ENCODE measurements around the gene CBL. TPM values are rescaled to one million over a fixed set of nuclear protein-coding genes. Genes with fewer than 3 reads are reported as not detected.
"Not testable (repeated sequence)": the region's sequence is repeated elsewhere in the genome, so short reads cannot be mapped to it uniquely, and the experiment has no call there.

The CBL gene
- total and polyA plus RNA-seq, 9 donors, result 6.0 to 15.0 (median 11.4) TPM

DNA sequence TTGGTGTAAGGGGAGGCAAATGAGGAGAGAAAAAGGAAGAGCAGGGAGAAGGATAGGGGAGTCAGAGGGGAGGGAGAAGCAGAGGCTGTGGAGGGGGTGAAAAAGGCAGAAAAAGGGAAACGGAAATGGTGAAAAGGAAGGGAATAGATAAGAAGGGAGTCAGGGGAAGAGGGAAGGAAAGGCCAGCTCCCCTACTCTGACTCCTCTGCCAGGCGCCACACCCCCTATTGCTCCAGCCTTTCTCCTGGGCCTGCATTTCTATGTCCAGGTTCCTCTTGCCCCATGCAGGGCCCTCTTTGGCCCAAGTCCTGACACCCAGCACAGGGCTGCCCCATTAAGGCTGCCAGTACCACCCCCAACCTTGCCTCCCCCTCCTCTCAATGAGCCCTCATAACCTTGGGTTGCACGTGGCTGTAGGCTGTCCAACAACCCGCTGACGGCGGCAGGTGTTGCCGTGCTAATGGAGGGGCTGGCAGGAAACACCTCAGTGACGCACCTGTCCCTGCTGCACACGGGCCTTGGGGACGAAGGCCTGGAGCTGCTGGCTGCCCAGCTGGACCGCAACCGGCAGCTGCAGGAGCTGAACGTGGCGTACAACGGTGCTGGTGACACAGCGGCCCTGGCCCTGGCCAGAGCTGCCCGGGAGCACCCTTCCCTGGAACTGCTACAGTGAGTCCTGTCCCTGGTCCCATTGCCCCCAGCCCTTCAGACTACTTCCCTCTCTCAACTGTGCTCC is 24.3 kb upstream of the CBL start:
- Histone ChIP-seq H3K27ac (ENCODE audit: low read length) (no peak overlapping the region), H3K36me3 (ENCODE audit: control insufficient read depth, insufficient read depth, low read length) (peaks cover 41% of the 10 kb centered on the region)
- 74% methylated on average over 15 of the region's 17 CpGs for WGBS (ENCODE audit: insufficient coverage)

DNA sequence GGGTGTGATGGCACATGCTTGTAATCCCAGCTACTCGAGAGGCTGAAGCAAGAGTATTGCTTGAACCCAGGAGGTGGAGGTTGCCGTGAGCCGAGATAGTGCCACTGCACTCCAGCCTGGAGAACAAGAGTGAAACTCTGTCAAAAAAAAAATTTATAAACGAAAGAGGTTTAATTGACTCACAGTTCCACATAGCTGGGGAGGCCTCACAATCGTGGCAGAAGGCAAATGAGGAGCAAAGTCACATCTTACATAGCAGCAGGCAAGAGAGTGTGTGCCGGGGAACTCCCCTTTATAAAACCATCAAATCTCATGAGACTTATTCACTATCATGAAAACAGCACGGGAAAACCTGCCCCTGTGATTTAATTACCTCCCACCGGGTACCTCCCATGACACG is 21.7 kb upstream of the CBL start:
- H3K36me3 ChIP-seq (ENCODE audit: control insufficient read depth, insufficient read depth, low read length), result peaks cover 32% of the 10 kb centered on the region
- not testable (repeated sequence) for H3K9me3 ChIP-seq (replicated peaks; ENCODE audit: control insufficient read depth, low read depth, low read length); H3K27me3 ChIP-seq (ENCODE audit: control insufficient read depth, insufficient read depth, low read length); H3K4me3 ChIP-seq (ENCODE audit: low read length); H3K27ac ChIP-seq (ENCODE audit: low read length); H3K4me1 ChIP-seq (ENCODE audit: control insufficient read depth, insufficient read depth, low read length); DNase-seq
- 83% methylated on average over 3 of the region's 9 CpGs for WGBS (ENCODE audit: insufficient coverage)

More for the DNA sequence above, 24.3 kb upstream of the CBL start:
- Histone ChIP-seq H3K4me1 (ENCODE audit: control insufficient read depth, insufficient read depth, low read length) (peaks cover 3% of the 10 kb centered on the region), H3K4me3 (ENCODE audit: low read length) (no peak overlapping the region), H3K9me3 (replicated peaks; ENCODE audit: control insufficient read depth, low read depth, low read length) (no peaks in the 10 kb centered on the region), H3K27me3 (ENCODE audit: control insufficient read depth, insufficient read depth, low read length) (no peaks in the 10 kb centered on the region)
- DNase-seq, result no peak

DNA sequence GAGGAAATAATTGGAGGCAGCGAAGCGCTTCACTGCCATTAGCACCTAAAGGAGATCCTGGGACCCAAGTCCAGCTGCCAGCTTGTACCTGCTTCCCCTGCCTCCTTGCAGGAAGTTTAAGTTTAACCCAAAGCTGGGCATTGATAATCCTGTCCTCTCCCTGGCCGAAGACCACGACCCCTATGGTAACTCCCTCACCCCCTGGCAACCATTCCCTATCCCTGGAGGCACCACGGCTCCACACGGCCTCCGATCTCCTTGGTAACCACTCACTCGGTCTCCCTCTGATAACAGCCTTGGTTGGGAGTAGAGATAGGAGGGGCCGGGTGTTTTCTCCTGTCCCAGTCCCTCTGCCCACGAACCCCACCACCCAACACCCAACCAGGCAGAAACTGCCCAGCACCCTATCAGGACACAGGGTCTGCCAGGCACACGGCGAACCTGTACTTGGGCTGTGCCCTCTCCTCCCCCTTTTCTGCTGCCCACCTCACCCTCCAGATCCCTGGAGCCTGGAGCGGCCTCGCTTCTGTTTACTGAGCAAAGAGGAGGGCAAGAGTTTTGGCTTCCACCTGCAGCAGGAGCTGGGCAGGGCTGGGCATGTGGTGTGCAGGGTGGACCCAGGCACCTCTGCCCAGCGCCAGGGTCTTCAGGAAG is 20.0 kb upstream of the CBL start:
- Histone ChIP-seq H3K9me3 (replicated peaks; ENCODE audit: control insufficient read depth, low read depth, low read length) (no peaks in the 10 kb centered on the region), H3K36me3 (ENCODE audit: control insufficient read depth, insufficient read depth, low read length) (peaks cover 23% of the 10 kb centered on the region), H3K27ac (ENCODE audit: low read length) (no peak overlapping the region), H3K4me3 (ENCODE audit: low read length) (no peak overlapping the region), H3K27me3 (ENCODE audit: control insufficient read depth, insufficient read depth, low read length) (no peaks in the 10 kb centered on the region), H3K4me1 (ENCODE audit: control insufficient read depth, insufficient read depth, low read length) (no peaks in the 10 kb centered on the region)
- DNase-seq, result no peak
- 94% methylated on average over 2 of the region's 15 CpGs for WGBS (ENCODE audit: insufficient coverage)

DNA sequence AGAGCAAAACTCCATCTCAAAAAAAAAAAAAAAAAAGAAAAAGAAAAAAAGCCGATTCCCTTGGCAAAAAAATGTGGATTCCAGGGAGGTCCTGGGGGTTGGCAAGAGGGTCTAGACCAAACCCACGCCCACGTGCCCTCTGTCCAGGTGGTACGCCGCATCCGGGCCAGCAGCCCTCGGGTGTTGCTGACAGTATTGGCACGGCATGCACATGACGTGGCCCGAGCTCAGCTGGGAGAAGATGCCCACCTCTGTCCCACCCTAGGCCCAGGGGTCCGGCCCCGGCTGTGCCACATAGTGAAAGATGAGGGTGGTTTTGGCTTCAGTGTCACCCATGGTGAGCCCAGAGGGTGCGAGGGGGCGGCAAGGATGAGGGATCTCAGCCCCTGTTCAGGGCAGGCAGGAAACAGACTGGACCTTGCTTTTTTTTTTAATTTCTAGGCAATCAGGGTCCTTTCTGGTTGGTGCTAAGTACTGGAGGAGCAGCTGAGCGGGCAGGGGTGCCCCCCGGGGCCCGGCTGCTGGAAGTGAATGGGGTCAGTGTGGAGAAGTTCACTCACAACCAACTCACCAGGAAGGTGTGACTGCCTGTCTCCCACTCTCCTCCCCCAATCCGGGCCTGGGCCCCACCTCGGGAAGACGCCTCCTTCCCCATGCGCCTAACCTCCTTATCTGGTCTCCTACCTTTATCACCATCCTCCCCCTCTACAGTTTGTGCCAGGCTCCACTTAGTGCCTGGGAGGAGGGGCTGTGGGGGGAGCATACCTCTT is 18.8 kb upstream of the CBL start:
- H3K4me1 ChIP-seq (ENCODE audit: control insufficient read depth, insufficient read depth, low read length), result no peaks in the 10 kb centered on the region

DNA sequence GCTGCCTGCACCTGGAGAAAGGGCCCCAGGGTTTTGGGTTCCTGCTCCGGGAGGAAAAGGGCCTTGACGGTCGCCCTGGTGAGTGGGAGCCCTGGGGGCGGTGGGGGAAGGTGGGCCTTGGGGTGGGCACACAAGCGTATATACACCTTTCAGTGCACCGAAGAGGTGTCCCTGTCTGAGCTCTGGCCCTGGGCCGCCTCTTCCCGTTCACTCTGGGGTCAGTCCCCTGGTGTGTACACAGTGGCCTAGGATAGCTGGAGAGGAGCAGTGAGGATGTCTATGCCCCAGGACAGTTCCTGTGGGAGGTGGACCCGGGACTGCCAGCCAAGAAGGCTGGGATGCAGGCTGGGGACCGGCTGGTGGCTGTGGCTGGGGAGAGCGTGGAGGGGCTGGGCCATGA is 18.1 kb upstream of the CBL start:
- Histone ChIP-seq H3K27me3 (ENCODE audit: control insufficient read depth, insufficient read depth, low read length) (no peaks in the 10 kb centered on the region), H3K27ac (ENCODE audit: low read length) (no peak overlapping the region)
- WGBS (ENCODE audit: insufficient coverage), result 86% methylated on average over 8 of the region's 11 CpGs

More for the DNA sequence above, 18.8 kb upstream of the CBL start:
- DNase-seq, result no peak
- Histone ChIP-seq H3K4me3 (ENCODE audit: low read length) (no peak overlapping the region), H3K27me3 (ENCODE audit: control insufficient read depth, insufficient read depth, low read length) (no peaks in the 10 kb centered on the region), H3K36me3 (ENCODE audit: control insufficient read depth, insufficient read depth, low read length) (peaks cover 13% of the 10 kb centered on the region), H3K27ac (ENCODE audit: low read length) (no peak overlapping the region), H3K9me3 (replicated peaks; ENCODE audit: control insufficient read depth, low read depth, low read length) (no peaks in the 10 kb centered on the region)
- WGBS (ENCODE audit: insufficient coverage), result 85% methylated on average over 5 of the region's 21 CpGs

DNA sequence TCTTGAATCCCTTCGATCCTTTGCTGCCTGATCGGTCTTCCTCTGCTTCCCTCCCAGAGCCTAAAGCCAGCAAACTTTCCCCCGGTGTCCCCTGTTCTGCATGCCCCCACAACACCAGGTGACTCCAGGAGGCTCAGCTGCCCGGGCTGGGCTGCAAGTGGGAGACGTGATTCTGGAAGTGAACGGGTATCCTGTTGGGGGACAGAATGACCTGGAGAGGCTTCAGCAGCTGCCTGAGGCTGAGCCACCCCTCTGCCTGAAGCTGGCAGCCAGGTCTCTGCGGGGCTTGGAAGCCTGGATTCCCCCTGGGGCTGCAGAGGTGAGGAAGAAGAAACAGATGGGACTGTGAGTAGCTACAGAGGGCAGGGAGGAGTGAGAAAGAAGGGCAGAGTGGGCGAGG is 17.3 kb upstream of the CBL start:
- 46% methylated on average over 3 of the region's 8 CpGs for WGBS (ENCODE audit: insufficient coverage)
- H3K4me3 ChIP-seq (ENCODE audit: low read length), result no peak overlapping the region
- H3K36me3 ChIP-seq (ENCODE audit: control insufficient read depth, insufficient read depth, low read length), result peaks cover under 1% of the 10 kb centered on the region
- no peaks in the 10 kb centered on the region for H3K4me1 ChIP-seq (ENCODE audit: control insufficient read depth, insufficient read depth, low read length)
- no peaks in the 10 kb centered on the region for H3K27me3 ChIP-seq (ENCODE audit: control insufficient read depth, insufficient read depth, low read length)
- no peak for DNase-seq
- no peak overlapping the region for H3K27ac ChIP-seq (ENCODE audit: low read length)
- no peaks in the 10 kb centered on the region for H3K9me3 ChIP-seq (replicated peaks; ENCODE audit: control insufficient read depth, low read depth, low read length)

More for the DNA sequence above, 18.1 kb upstream of the CBL start:
- H3K4me1 ChIP-seq (ENCODE audit: control insufficient read depth, insufficient read depth, low read length), result no peaks in the 10 kb centered on the region
- no peak for DNase-seq
- no peaks in the 10 kb centered on the region for H3K9me3 ChIP-seq (replicated peaks; ENCODE audit: control insufficient read depth, low read depth, low read length)
- H3K4me3 ChIP-seq (ENCODE audit: low read length), result no peak overlapping the region
- peaks cover 8% of the 10 kb centered on the region for H3K36me3 ChIP-seq (ENCODE audit: control insufficient read depth, insufficient read depth, low read length)

DNA sequence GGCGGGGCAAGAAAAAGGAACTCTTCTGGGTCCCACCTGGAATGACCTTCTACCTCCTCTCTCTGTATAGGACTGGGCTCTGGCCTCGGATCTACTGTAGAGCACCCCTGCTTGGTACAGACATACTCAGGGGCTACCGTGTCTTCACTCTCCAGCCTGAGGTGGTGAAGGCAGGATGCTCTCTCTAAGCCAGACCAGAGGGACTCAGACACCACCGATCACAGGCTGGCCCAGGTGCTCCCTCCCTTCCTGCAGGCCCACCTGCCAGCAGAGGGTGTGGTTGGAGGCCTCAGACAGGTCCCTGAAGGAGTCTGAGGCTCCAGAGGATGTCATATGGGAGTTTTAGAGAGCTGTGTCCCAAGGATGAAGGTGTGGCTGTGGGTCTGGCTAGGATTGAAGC is 16.7 kb upstream of the CBL start:
- Histone ChIP-seq H3K27me3 (ENCODE audit: control insufficient read depth, insufficient read depth, low read length) (no peaks in the 10 kb centered on the region), H3K4me3 (ENCODE audit: low read length) (no peak overlapping the region), H3K27ac (ENCODE audit: low read length) (no peak overlapping the region), H3K4me1 (ENCODE audit: control insufficient read depth, insufficient read depth, low read length) (no peaks in the 10 kb centered on the region), H3K9me3 (replicated peaks; ENCODE audit: control insufficient read depth, low read depth, low read length) (no peaks in the 10 kb centered on the region), H3K36me3 (ENCODE audit: control insufficient read depth, insufficient read depth, low read length) (no peaks in the 10 kb centered on the region)
- no peak for DNase-seq
- WGBS (ENCODE audit: insufficient coverage), result 66% methylated on average over 2 of the region's 4 CpGs

DNA sequence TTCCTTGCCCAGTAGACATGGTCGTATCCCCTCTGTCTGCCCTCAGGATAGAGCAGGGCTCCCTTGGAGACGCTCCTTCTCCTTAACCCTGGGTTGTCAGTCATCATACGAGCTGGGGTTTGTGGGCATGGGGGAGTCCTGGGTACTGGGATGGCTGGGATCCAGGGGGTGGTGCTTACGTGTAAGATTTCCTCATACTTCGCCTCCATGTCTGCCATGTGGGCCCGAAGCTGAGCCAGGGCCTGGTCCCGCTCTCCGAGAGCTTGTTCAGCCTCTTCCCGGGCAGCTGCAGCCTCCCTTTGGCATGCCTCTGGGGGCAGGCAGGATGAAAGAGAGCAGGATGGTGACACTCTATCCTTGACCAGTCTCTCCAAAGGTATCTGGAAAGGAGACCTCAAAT is 15.6 kb upstream of the CBL start:
- DNase-seq, result no peak
- H3K4me1 ChIP-seq (ENCODE audit: control insufficient read depth, insufficient read depth, low read length), result no peaks in the 10 kb centered on the region
- H3K27me3 ChIP-seq (ENCODE audit: control insufficient read depth, insufficient read depth, low read length), result no peaks in the 10 kb centered on the region
- WGBS (ENCODE audit: insufficient coverage), result 68% methylated on average over 6 of the region's 9 CpGs
- no peaks in the 10 kb centered on the region for H3K9me3 ChIP-seq (replicated peaks; ENCODE audit: control insufficient read depth, low read depth, low read length)
- no peaks in the 10 kb centered on the region for H3K36me3 ChIP-seq (ENCODE audit: control insufficient read depth, insufficient read depth, low read length)
- H3K27ac ChIP-seq (ENCODE audit: low read length), result no peak overlapping the region
- H3K4me3 ChIP-seq (ENCODE audit: low read length), result no peak overlapping the region

DNA sequence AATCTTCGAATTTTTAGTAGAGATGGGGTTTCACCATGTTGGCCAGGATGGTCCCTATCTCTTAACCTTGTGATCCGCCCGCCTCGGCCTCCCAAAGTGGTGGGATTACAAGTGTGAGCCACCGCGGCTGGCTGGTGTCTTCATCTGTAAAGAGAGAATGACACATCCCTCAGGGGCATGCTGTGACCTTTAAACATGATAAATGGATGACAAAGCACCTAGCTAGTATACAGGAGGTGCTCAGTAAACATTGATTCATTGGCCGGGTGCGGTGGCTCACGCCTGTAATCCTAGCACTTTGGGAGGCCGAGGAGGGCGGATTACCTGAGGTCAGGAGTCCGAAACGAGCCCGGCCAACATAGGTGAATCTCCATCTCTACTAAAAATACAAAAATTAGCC is 14.9 kb upstream of the CBL start:
- 93% methylated on average over 8 of the region's 14 CpGs for WGBS (ENCODE audit: insufficient coverage)
- not testable (repeated sequence) for DNase-seq; H3K4me1 ChIP-seq (ENCODE audit: control insufficient read depth, insufficient read depth, low read length); H3K27ac ChIP-seq (ENCODE audit: low read length); H3K27me3 ChIP-seq (ENCODE audit: control insufficient read depth, insufficient read depth, low read length); H3K4me3 ChIP-seq (ENCODE audit: low read length); H3K36me3 ChIP-seq (ENCODE audit: control insufficient read depth, insufficient read depth, low read length); H3K9me3 ChIP-seq (replicated peaks; ENCODE audit: control insufficient read depth, low read depth, low read length)

DNA sequence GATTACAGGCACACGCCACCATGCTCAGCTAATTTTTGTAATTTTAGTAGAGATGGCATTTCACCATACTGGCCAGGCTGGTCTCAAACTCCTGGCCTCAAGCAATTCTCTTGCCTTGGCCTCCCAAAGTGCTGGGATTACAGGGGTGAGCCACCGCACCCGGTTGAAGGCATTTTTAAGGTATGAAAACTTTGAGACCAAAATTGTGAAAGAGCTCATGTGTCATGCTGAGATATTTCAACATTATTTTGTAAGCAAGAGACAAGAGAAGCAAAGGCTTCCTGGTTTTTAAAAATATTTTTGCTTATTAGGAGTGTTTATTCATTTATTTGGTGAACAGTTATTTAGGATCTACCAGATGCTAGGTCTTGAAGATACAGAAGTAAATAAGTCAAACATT is 14.0 kb upstream of the CBL start:
- Histone ChIP-seq H3K27ac (ENCODE audit: low read length) (no peak overlapping the region), H3K9me3 (replicated peaks; ENCODE audit: control insufficient read depth, low read depth, low read length) (no peaks in the 10 kb centered on the region), H3K4me1 (ENCODE audit: control insufficient read depth, insufficient read depth, low read length) (peaks cover 2% of the 10 kb centered on the region), H3K27me3 (ENCODE audit: control insufficient read depth, insufficient read depth, low read length) (no peaks in the 10 kb centered on the region), H3K36me3 (ENCODE audit: control insufficient read depth, insufficient read depth, low read length) (no peaks in the 10 kb centered on the region), H3K4me3 (ENCODE audit: low read length) (no peak overlapping the region)
- no peak for DNase-seq
- 89% methylated on average over 2 of the region's 3 CpGs for WGBS (ENCODE audit: insufficient coverage)
